Stimulated activated CD8-positive, alpha-beta memory T cell treated with anti-CD3 and anti-CD28 coated beads, Interleukin-4, amount 100 ng/mL, for 24 hours (primary cell): ENCODE data around the gene PABPC4L.
"Not testable (repeated sequence)": the region's sequence is repeated elsewhere in the genome, so short reads cannot be mapped to it uniquely, and the experiment has no call there.

Experiments used
- DNase-seq: peaks from one replicate; pipeline ENCODE4 v3.0.0-alpha.2; 2020; ENCODE audit warnings: low read depth

Gene PABPC4L

GRCh38 chr4:134201216-134202161 lies at the start of gene PABPC4L:
Gene PABPC4L (minus strand): TSS chr4:134201789. CDS start chr4:134201019, 770 bp downstream.
- DNase-seq = no peak

- no peak for DNase-seq
Observed at GRCh38 chr4:134251322-134251721, 49.7 kb upstream of the PABPC4L start.

GRCh38 chr4:134243742-134244713 lies 42.4 kb upstream of the PABPC4L start:
- no peak for DNase-seq

DNA sequence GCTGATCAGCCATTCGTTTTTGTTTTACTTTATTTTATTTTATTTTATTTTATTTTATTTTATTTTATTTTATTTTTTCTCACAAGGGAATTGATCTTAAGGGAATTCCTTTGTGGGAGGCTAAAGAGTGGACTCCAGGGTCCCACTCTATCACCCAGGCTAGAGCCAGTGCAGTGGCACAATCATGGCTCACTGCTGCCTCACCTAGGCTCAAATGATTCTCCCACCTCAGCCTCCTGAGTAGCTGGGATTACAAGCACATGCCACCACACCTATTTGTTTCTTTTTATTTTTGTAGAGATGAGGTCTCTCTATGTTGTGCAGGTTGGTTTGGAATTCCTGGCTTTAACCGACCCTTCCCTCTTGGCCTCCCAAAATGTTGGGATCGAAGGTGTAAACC lies 17.5 kb upstream of the PABPC4L start:
- no peak for DNase-seq

GRCh38 chr4:134216411-134216810 lies 14.8 kb upstream of the PABPC4L start:
- no peak for DNase-seq

GRCh38 chr4:134215620-134216344 lies 14.2 kb upstream of the PABPC4L start:
- no peak for DNase-seq

- DNase-seq = not testable (repeated sequence)
Observed at GRCh38 chr4:134207955-134208354, 6.4 kb upstream of the PABPC4L start.

DNA sequence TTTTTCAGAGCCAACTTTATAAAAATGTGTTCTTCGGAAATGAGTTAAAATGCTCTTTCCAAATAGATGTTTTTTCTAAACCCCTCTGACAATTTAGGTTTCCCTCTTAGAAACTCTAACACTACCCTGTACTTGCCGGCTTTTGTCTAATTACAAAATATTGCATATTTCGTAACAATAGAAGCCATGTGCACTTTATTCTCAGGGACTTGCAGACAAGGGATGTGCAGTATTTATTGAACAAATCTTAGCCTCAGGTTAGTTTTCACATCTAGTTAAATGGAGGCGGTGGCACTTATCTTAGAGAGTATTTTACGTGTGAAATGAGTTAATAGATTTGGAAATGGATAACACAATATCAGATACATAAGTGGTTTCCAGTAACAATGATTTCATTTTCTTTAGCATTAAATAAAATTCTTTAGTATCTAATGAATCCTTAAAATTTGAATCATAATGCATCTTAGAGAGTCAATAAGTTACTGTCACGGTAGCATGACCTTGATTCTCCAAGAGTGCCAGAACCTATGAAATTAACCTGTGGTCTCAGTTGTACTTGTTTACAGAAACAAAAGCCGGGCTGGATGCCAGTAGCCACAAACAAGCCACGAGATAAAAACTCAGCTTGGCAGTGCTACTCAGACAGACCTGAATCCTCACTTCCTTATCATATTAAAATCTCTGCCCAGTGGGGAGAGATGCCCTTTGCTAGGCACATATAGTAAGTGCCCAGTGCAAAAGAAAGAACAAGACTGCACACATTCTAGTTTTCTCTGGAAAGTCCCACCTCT lies 772 bp upstream of the PABPC4L start:
- no peak for DNase-seq

DNA sequence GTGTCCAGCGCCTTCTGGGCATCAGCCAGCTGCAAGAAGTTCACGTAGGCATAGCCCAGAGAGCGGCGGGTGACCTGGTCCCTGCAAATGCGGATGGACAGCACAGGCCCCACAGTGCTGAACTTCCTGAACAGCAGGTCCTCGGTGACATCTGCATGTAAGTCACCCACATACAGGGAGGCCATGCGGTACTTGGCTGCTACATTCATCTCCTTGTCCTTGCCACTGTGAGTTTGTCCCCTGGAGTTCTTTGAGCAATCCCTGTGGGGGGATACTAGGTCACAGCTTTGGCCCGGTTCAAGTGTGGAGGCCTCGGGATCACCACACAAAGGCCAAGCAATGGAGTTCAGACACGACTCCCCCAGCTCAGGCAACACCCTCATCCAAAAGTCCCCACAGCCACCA lies 776 bp downstream of the PABPC4L start:
- no peak for DNase-seq

DNA sequence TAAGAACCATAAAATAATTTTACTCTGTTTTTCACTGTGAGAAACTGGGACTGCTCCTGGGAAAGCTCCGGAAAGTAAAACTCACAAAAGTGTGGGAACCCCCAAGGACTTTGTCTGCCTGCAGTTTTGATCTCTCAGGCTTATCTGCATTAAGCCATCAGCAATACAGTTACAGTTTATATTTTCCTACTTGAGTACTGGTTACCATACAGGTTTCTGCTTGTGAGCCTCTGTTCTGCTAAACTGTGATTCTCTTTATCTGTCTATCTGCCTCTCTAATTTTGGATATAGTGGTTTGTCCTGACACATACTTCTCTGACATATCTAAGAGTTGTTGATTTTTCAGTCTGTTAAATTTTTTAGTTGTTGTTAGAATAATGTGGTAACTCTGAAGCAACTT lies 11.6 kb downstream of the PABPC4L start:
- no peak for DNase-seq

- DNase-seq = no peak
Observed at GRCh38 chr4:134189480-134189879, 12.1 kb downstream of the PABPC4L start.

DNA sequence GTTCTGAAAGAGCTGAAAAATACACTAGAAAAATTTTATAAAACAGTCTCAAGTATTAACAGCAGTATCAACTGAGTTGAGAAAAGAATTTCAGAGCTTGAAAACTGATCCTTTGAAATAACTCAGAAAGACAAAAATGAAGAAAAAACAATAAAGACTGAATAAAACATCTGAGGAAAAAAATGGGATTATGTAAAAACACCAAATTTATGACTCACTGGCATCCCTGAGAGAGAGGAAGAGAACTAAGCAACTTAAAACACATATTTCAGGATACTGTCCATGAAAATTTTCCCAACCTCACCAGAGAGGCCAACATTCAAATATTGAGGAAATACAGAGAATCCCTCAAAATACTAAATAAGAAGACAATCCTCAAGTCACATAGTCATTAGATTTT lies 22.9 kb downstream of the PABPC4L start:
- no peak for DNase-seq

DNA sequence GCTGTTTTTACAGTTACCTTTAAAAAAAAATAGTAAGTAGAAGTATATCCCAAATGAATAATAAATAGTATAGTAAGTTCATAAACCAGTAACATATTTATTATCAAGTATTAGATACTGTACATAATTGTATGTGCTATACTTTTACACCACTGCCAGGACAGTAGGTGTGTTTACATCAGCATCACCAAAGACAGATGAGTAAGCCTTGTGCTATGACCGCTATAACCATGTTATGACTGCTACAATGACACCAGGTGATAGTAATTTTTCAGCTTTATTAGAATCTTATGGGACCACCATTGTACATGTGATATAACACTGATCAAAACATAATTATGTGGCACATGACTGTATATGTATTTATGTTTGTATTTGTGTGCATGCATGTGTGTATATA lies 27.3 kb downstream of the PABPC4L start:
- no peak for DNase-seq

DNA sequence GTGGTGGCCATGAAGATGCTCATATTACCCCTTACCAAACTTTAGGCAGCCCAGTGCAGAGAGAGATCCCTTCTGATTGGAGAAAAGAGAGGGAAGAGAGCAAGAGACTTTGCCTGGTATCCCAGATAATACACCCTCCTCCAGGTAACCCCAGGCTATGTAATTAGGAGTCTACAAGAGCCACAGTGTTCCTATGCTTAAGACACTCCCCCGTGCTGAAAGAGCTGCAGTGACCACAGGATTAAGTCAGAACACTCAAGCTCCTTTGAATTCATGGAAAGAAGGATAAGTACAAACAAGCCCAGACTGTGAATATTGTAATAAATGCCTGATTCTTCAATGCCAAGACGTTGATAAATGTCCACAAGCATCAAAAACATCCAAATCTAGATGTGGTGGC lies 41.4 kb downstream of the PABPC4L start:
- no peak for DNase-seq

GRCh38 chr4:134154097-134154496 lies 47.5 kb downstream of the PABPC4L start:
- DNase-seq = no peak

- no peak for DNase-seq
Observed at GRCh38 chr4:134147941-134148340, 53.6 kb downstream of the PABPC4L start.
